HepG2 (cell line): ENCODE measurements around the gene POMT1. TPM values are rescaled to one million over a fixed set of nuclear protein-coding genes. Genes with fewer than 3 reads are reported as not detected.
A peak's percentile ranks its signal among the peaks of the same experiment; 100 is the strongest.

Source experiments
- ATAC-seq: fragments of 200-7000 bp; cut with Tn5 transposase; 3 replicates; pipeline ENCODE4 v1.9.1; 2020; ENCODE audit warnings: mild to moderate bottlenecking, moderate library complexity
- BruUV-seq: library from RNA; stranded (reverse); fragments of 400-500 nt; replicated peaks from 2 replicates; lab custom pipeline; 2021; lab: Mats Ljungman, UMichigan
- CTCF ChIA-PET: fragments of 300-600 bp; formaldehyde crosslinking; extraction: SDS; loops from one replicate; lab custom pipeline; 2021; ENCODE audit warnings: low total read pairs, inconsistent platforms, low intra/inter-chr PET ratio; lab: Yijun Ruan, JAX
- POLR2A ChIA-PET: fragments of 350-600 bp; sonication (Branson Sonifier 250); formaldehyde crosslinking; loops from one replicate; lab custom pipeline; 2020; ENCODE audit warnings: antibody characterized with exemption, inconsistent platforms; lab: Yijun Ruan, JAX
- DNase-seq: peaks from one replicate; pipeline ENCODE4 v3.0.0-alpha.2; 2015; ENCODE audit warnings: low spot score
- FAIRE-seq: peaks from 3 replicates; lab custom pipeline; 2011; peaks lifted over from hg19 to GRCh38; lab: Jason Lieb, UNC
- H2AFZ ChIP-seq: one replicate; pipeline ENCODE4 v1.6.1; 2011; ENCODE audit warnings: low read length, inconsistent platforms
- H3K27ac ChIP-seq: fragments of 300-600 bp; 3 replicates; pipeline ENCODE4 v1.8.0; 2011; ENCODE audit warnings: mixed run types, mild to moderate bottlenecking, mixed read lengths, low read length, inconsistent platforms; ENCODE audit not compliant: insufficient read depth; ENCODE audit errors: extremely low read length
- H3K27me3 ChIP-seq, 2 experiments: fragments of 200-600 bp in 1 of 2; 2 replicates in 1 of 2; 3 replicates in 1 of 2; pipeline versions ENCODE4 v1.6.0 to v1.8.0; 2011; ENCODE audit warnings: low read length in 2 of 2, mild to moderate bottlenecking in 2 of 2, moderate library complexity in 2 of 2, inconsistent platforms in 1 of 2; ENCODE audit not compliant: insufficient read depth in 2 of 2, control insufficient read depth in 1 of 2
- H3K36me3 ChIP-seq, 2 experiments: fragments of 200-600 bp in 1 of 2; replicated peaks in 1 of 2; 2 replicates in 1 of 2; 3 replicates in 1 of 2; pipeline versions ENCODE4 v1.5.1 to v1.8.0; 2011; ENCODE audit warnings: low read length in 2 of 2, inconsistent platforms in 1 of 2; ENCODE audit not compliant: insufficient read depth in 2 of 2, control insufficient read depth in 1 of 2
- H3K4me1 ChIP-seq: 2 replicates; pipeline ENCODE4 v1.5.1; 2012; ENCODE audit warnings: low read length, inconsistent platforms; ENCODE audit not compliant: insufficient read depth
- H3K4me2 ChIP-seq: 2 replicates; pipeline ENCODE4 v1.6.0; 2011; ENCODE audit warnings: low read depth, low read length, inconsistent platforms
- H3K4me3 ChIP-seq, 3 experiments: fragments of 200-600 bp in 1 of 3; sonication (generic), shearing (Covaris generic) in 1 of 3; replicated peaks in 1 of 3; 2 replicates each; pipeline ENCODE4 v1.5.1; 2011 to 2016; ENCODE audit warnings: low read length in 3 of 3, inconsistent platforms in 2 of 3, low read depth in 2 of 3, mild to moderate bottlenecking in 2 of 3, control low read depth in 1 of 3, mixed read lengths in 1 of 3; ENCODE audit not compliant: insufficient read depth in 1 of 3
- H3K79me2 ChIP-seq: one replicate; pipeline ENCODE4 v1.6.1; 2011; ENCODE audit warnings: low read length, inconsistent platforms; ENCODE audit not compliant: insufficient read depth
- H3K9ac ChIP-seq: 2 replicates; pipeline ENCODE4 v1.6.0; 2011; ENCODE audit warnings: mild to moderate bottlenecking, low read depth, low read length, inconsistent platforms; ENCODE audit not compliant: insufficient read depth
- H3K9me3 ChIP-seq: 2 replicates; pipeline ENCODE4 v1.5.1; 2012; ENCODE audit warnings: mild to moderate bottlenecking, low read length
- H4K20me1 ChIP-seq: 2 replicates; pipeline ENCODE4 v1.6.0; 2011; ENCODE audit warnings: inconsistent platforms, mild to moderate bottlenecking, low read length, moderate library complexity; ENCODE audit not compliant: insufficient read depth
- FOXA1 ChIP-seq, 2 experiments: fragments of 450-650 bp in 1 of 2; sonication (generic) in 1 of 2; formaldehyde crosslinking in 1 of 2; IDR thresholded peaks; 2 replicates each; pipeline versions ENCODE4 v1.4.0 to v1.6.1; 2016 to 2020; ENCODE audit warnings: missing genetic modification reagents in 1 of 2
- FOXA3 ChIP-seq: IDR thresholded peaks from 2 replicates; pipeline ENCODE4 v1.6.1; 2016; ENCODE audit warnings: missing genetic modification reagents, missing compliant biosample characterization
- HMG20A ChIP-seq: IDR thresholded peaks from 2 replicates; pipeline ENCODE4 v1.6.1; 2016; ENCODE audit warnings: borderline replicate concordance
- ISL2 ChIP-seq: sonication (generic); formaldehyde crosslinking; IDR thresholded peaks from 2 replicates; pipeline ENCODE4 v1.5.0; 2020; ENCODE audit warnings: missing genetic modification reagents
- NFKBIZ ChIP-seq: IDR thresholded peaks from 2 replicates; pipeline ENCODE4 v1.6.1; 2018; ENCODE audit warnings: missing genetic modification reagents, missing compliant biosample characterization
- SAP130 ChIP-seq: IDR thresholded peaks from 2 replicates; pipeline ENCODE4 v1.6.1; 2016; ENCODE audit warnings: low read depth
- THAP11 ChIP-seq: IDR thresholded peaks from 2 replicates; pipeline ENCODE4 v1.6.1; 2016; ENCODE audit warnings: missing biosample characterization, missing genetic modification reagents
- ZNF264 ChIP-seq: sonication (generic); formaldehyde crosslinking; IDR thresholded peaks from 2 replicates; pipeline ENCODE4 v1.4.0; 2020; ENCODE audit warnings: missing genetic modification reagents
- WGBS: methylation state at CpG from one replicate; pipeline ENCODE4 v1.1.6; 2017; ENCODE audit warnings: low lambda C conversion rate; 5-methylcytosine and 5-hydroxymethylcytosine counted together
- in situ Hi-C: cut with HindIII; loops from 2 replicates; pipeline ENCODE4 v1.10.0; 2017; ENCODE audit warnings: low pct_unique_long_range_greater_than_20kb; ENCODE audit not compliant: extremely low pct_ligation_motif_present
- intact Hi-C: fragments of 100-400 bp; cut with micrococcal nuclease; formaldehyde crosslinking; loops from one replicate; pipeline ENCODE4 v1.10.0; 2022; ENCODE audit not compliant: unreplicated experiment
- polyA plus RNA-seq, 8 experiments: library from polyadenylated mRNA; depleted of rRNA in 3 of 8; stranded (reverse) in 7 of 8; unstranded in 1 of 8; fragments of >200 nt; fragmentation: Illumina TruSeq in 4 of 8; extraction: Trizol in 4 of 8; gene quantifications; 2 replicates each; pipeline versions ENCODE4 v1.2.1 to v1.2.3, GENCODE V29; 2011 to 2016; ENCODE audit warnings: low read depth in 4 of 8, missing spikeins in 1 of 8, mixed read lengths in 1 of 8; ENCODE audit not compliant: insufficient read depth in 1 of 8
- total RNA-seq, 5 experiments: library from RNA; depleted of rRNA; stranded (reverse); fragments of >200 nt; fragmentation: Illumina TruSeq; extraction: Trizol; gene quantifications; 2 replicates each; pipeline ENCODE4 v1.2.3, GENCODE V29; 2016; ENCODE audit warnings: low read depth in 1 of 5
- TF ChIP-seq, protein P1 (sequence below): IDR thresholded peaks from 2 replicates; pipeline ENCODE4 v1.6.1; 2016; ENCODE audit warnings: low read depth, missing genetic modification reagents, missing compliant biosample characterization
- TF ChIP-seq, protein P2 (sequence below): sonication (generic); formaldehyde crosslinking; IDR thresholded peaks from 2 replicates; pipeline ENCODE4 v1.4.0; 2020; ENCODE audit warnings: missing genetic modification reagents
- TF ChIP-seq, protein P3 (sequence below): sonication (generic); formaldehyde crosslinking; IDR thresholded peaks from 2 replicates; pipeline ENCODE4 v1.4.0; 2020; ENCODE audit warnings: missing genetic modification reagents, borderline replicate concordance
- TF ChIP-seq, protein P4 (sequence below): sonication (generic); formaldehyde crosslinking; conservative IDR thresholded peaks from 2 replicates; pipeline ENCODE4 v1.4.0; 2020; ENCODE audit warnings: missing genetic modification reagents
- TF ChIP-seq, protein P5 (sequence below): sonication (generic); formaldehyde crosslinking; IDR thresholded peaks from 2 replicates; pipeline ENCODE4 v1.8.1; 2023; ENCODE audit warnings: missing genetic modification reagents, mild to moderate bottlenecking, borderline replicate concordance

Gene POMT1
- total and polyA plus RNA-seq, 2 of the 13 experiments (the other 11 are each of a cell fraction or from before 2014, with no cell fraction given): 21.6 to 22.7 TPM

DNA sequence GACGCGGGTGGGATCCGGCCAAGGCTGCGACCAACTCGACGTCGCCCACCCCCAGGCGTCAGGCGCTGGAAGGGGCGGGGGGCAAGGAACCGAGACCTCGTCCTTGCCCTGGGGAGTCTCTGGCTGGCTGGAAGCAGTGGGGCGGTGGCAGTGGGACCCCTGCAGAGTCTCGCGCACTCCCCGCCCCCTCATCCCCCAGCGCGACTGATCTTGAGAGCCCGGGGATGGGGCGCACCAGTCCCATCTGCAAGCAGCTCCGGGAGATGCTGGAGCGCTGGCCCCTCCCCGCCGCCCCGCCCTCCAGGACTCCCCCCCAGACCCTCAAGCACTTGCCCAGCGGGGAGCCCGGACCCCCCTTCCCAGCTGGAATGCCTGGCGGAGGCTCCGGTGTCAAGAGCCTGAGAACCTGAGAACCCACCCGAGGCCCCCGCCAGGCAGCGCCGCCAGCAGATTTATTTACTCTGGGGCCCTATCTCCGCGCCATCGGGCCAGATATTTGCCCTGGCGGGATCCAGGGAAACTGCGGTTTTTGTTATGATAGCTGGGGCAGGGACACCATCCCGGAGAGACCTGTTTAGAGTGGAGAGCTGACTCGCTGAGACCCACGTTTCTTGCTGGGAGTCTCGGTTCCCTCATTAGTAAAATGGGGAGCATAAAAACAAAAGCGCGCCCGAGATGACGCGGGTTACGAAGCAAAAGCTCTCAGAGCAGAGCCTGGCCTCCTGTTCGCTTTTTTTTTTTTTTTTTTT, 43.8 kb downstream of the POMT1 start:
- Histone ChIP-seq H3K79me2 (no peaks in the 10 kb centered on the region), H3K27me3 (peaks cover 10 to 62% of the 10 kb centered on the region in 2 experiments; a peak in 4 of 5 replicates), H3K4me2 (peak overlapping the region; percentile 84), H3K4me3 (peak overlapping the region in 1 of 3 experiments; percentile 70; a peak in 2 of 6 replicates), H3K9ac (no peak overlapping the region), H4K20me1 (peaks cover 11% of the 10 kb centered on the region; the same call in 1 of the 2 replicates), H3K4me1 (peaks cover 25% of the 10 kb centered on the region), H3K36me3 (no peaks in the 10 kb centered on the region), H2AFZ (no peak overlapping the region), H3K27ac (no peak overlapping the region), H3K9me3 (peaks cover 22% of the 10 kb centered on the region)
- in situ Hi-C loops: no loop called here
- BruUV-seq: no TSS peak
- ATAC-seq: peak; percentile 56
- POLR2A ChIA-PET: interaction anchor here (0.6 to 1.7 kb wide), 4 partner anchors 10 to 173 kb away, joined by 3 to 6 read pairs (median 4); no protein-coding TSS in a partner anchor
- CTCF ChIA-PET: no interaction called here
- peak; percentile 68 for DNase-seq
- 10% methylated on average over 12 of the region's 49 CpGs for WGBS
- peak; percentile 23 for FAIRE-seq
- intact Hi-C loops: no loop called here
- peak; percentile 51; the same call in 1 of the 2 replicates for TF ChIP-seq HMG20A
- TF ChIP-seq, protein P1, sequence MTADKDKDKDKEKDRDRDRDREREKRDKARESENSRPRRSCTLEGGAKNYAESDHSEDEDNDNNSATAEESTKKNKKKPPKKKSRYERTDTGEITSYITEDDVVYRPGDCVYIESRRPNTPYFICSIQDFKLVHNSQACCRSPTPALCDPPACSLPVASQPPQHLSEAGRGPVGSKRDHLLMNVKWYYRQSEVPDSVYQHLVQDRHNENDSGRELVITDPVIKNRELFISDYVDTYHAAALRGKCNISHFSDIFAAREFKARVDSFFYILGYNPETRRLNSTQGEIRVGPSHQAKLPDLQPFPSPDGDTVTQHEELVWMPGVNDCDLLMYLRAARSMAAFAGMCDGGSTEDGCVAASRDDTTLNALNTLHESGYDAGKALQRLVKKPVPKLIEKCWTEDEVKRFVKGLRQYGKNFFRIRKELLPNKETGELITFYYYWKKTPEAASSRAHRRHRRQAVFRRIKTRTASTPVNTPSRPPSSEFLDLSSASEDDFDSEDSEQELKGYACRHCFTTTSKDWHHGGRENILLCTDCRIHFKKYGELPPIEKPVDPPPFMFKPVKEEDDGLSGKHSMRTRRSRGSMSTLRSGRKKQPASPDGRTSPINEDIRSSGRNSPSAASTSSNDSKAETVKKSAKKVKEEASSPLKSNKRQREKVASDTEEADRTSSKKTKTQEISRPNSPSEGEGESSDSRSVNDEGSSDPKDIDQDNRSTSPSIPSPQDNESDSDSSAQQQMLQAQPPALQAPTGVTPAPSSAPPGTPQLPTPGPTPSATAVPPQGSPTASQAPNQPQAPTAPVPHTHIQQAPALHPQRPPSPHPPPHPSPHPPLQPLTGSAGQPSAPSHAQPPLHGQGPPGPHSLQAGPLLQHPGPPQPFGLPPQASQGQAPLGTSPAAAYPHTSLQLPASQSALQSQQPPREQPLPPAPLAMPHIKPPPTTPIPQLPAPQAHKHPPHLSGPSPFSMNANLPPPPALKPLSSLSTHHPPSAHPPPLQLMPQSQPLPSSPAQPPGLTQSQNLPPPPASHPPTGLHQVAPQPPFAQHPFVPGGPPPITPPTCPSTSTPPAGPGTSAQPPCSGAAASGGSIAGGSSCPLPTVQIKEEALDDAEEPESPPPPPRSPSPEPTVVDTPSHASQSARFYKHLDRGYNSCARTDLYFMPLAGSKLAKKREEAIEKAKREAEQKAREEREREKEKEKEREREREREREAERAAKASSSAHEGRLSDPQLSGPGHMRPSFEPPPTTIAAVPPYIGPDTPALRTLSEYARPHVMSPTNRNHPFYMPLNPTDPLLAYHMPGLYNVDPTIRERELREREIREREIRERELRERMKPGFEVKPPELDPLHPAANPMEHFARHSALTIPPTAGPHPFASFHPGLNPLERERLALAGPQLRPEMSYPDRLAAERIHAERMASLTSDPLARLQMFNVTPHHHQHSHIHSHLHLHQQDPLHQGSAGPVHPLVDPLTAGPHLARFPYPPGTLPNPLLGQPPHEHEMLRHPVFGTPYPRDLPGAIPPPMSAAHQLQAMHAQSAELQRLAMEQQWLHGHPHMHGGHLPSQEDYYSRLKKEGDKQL (CRISPR knock-in tag): peak; percentile 81; the same call in 1 of the 2 replicates
- TF ChIP-seq ZNF264 (CRISPR knock-in tag): no peak
- no peak for TF ChIP-seq NFKBIZ (CRISPR knock-in tag)
- no peak for TF ChIP-seq FOXA1 (IDR thresholded peaks at IDR 0.05)
- TF ChIP-seq FOXA1 (CRISPR knock-in tag; IDR thresholded peaks at IDR 0.05): peak; percentile 86
- TF ChIP-seq, protein P2, sequence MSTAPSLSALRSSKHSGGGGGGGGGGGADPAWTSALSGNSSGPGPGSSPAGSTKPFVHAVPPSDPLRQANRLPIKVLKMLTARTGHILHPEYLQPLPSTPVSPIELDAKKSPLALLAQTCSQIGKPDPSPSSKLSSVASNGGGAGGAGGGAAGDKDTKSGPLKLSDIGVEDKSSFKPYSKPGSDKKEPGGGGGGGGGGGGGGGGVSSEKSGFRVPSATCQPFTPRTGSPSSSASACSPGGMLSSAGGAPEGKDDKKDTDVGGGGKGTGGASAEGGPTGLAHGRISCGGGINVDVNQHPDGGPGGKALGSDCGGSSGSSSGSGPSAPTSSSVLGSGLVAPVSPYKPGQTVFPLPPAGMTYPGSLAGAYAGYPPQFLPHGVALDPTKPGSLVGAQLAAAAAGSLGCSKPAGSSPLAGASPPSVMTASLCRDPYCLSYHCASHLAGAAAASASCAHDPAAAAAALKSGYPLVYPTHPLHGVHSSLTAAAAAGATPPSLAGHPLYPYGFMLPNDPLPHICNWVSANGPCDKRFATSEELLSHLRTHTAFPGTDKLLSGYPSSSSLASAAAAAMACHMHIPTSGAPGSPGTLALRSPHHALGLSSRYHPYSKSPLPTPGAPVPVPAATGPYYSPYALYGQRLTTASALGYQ: peak; percentile 76
- TF ChIP-seq ISL2 (CRISPR knock-in tag): 0 out of 2 replicates have a peak, but pooled peaks have one; percentile 17
- TF ChIP-seq, protein P3, sequence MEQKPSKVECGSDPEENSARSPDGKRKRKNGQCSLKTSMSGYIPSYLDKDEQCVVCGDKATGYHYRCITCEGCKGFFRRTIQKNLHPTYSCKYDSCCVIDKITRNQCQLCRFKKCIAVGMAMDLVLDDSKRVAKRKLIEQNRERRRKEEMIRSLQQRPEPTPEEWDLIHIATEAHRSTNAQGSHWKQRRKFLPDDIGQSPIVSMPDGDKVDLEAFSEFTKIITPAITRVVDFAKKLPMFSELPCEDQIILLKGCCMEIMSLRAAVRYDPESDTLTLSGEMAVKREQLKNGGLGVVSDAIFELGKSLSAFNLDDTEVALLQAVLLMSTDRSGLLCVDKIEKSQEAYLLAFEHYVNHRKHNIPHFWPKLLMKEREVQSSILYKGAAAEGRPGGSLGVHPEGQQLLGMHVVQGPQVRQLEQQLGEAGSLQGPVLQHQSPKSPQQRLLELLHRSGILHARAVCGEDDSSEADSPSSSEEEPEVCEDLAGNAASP (CRISPR knock-in tag): 0 out of 2 replicates have a peak, but pooled peaks have one; percentile 30
- TF ChIP-seq, protein P4, sequence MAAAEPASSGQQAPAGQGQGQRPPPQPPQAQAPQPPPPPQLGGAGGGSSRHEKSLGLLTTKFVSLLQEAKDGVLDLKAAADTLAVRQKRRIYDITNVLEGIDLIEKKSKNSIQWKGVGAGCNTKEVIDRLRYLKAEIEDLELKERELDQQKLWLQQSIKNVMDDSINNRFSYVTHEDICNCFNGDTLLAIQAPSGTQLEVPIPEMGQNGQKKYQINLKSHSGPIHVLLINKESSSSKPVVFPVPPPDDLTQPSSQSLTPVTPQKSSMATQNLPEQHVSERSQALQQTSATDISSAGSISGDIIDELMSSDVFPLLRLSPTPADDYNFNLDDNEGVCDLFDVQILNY: peak; percentile 74
- peak; percentile 60; the same call in 1 of the 2 replicates for TF ChIP-seq FOXA3
- TF ChIP-seq THAP11 (CRISPR knock-in tag): peak; percentile 52; the same call in 1 of the 2 replicates
- TF ChIP-seq, protein P5, sequence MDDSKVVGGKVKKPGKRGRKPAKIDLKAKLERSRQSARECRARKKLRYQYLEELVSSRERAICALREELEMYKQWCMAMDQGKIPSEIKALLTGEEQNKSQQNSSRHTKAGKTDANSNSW: 0 out of 2 replicates have a peak, but pooled peaks have one; percentile 34
- TF ChIP-seq SAP130: peak; percentile 16; the same call in 1 of the 2 replicates
